K562 (cell line): ENCODE data around the gene ARMC6. TPM values are rescaled to one million over a fixed set of nuclear protein-coding genes. Genes with fewer than 3 reads are reported as not detected.

Experiments
- ATAC-seq: fragments of 200-7000 bp; cut with Tn5 transposase; 3 replicates; pipeline ENCODE4 v1.9.1; 2020; ENCODE audit warnings: moderate library complexity
- BruUV-seq: library from RNA; stranded (reverse); fragments of 400-500 nt; replicated peaks from 2 replicates; lab custom pipeline; 2021; lab: Mats Ljungman, UMichigan
- CTCF ChIA-PET: fragments of 300-600 bp; formaldehyde crosslinking; extraction: SDS; loops from one replicate; lab custom pipeline; 2021; ENCODE audit warnings: low intra/inter-chr PET ratio; lab: Yijun Ruan, JAX
- POLR2A ChIA-PET: fragments of 300-600, 350-650 bp; sonication (Branson Sonifier 250); formaldehyde crosslinking; extraction: SDS; loops from one replicate; lab custom pipeline; 2021; ENCODE audit warnings: antibody characterized with exemption, inconsistent platforms; lab: Yijun Ruan, JAX
- DNase-seq, 4 experiments: peaks; one replicate each; pipeline versions ENCODE4 v3.0.0 to v3.0.0-alpha.2; 2011 to 2018; ENCODE audit warnings: low spot score in 3 of 4, mixed read lengths in 3 of 4; ENCODE audit errors: extremely low read depth in 1 of 4
- FAIRE-seq: peaks from 2 replicates; lab custom pipeline; 2011; peaks lifted over from hg19 to GRCh38; lab: Jason Lieb, UNC
- H2AFZ ChIP-seq: 2 replicates; pipeline ENCODE4 v1.6.0; 2011; ENCODE audit warnings: low read depth, low read length, control low read depth, inconsistent platforms
- H3K27ac ChIP-seq: fragments of 200-600 bp; 3 replicates; pipeline ENCODE4 v1.8.0; 2011; ENCODE audit warnings: low read depth, mild to moderate bottlenecking, control low read depth, inconsistent platforms, low read length, moderate library complexity, mixed read lengths; ENCODE audit errors: extremely low read depth
- H3K27me3 ChIP-seq, 2 experiments: fragments of 300-600 bp in 1 of 2; 2 replicates in 1 of 2; 3 replicates in 1 of 2; pipeline versions ENCODE4 v1.6.0 to v1.8.0; 2011; ENCODE audit warnings: inconsistent platforms in 2 of 2, low read length in 2 of 2, mild to moderate bottlenecking in 1 of 2, mixed read lengths in 1 of 2, moderate library complexity in 1 of 2; ENCODE audit not compliant: control insufficient read depth in 2 of 2, insufficient read depth in 2 of 2
- H3K36me3 ChIP-seq: fragments of 300-600 bp; 3 replicates; pipeline ENCODE4 v1.8.0; 2011; ENCODE audit warnings: mild to moderate bottlenecking, low read length, inconsistent platforms; ENCODE audit not compliant: control insufficient read depth, insufficient read depth
- H3K4me1 ChIP-seq, 2 experiments: fragments of 200-600 bp in 1 of 2; replicated peaks in 1 of 2; 2 replicates in 1 of 2; 3 replicates in 1 of 2; pipeline versions ENCODE4 v1.5.1 to v1.8.0; 2011; ENCODE audit warnings: inconsistent platforms in 2 of 2, low read length in 2 of 2, mild to moderate bottlenecking in 1 of 2, mixed read lengths in 1 of 2, moderate library complexity in 1 of 2; ENCODE audit not compliant: control insufficient read depth in 2 of 2, insufficient read depth in 2 of 2
- H3K4me2 ChIP-seq: 2 replicates; pipeline ENCODE4 v1.6.1; 2011; ENCODE audit warnings: low read length, control low read depth, inconsistent platforms, mixed read lengths; ENCODE audit not compliant: insufficient read depth
- H3K4me3 ChIP-seq: fragments of 200-600 bp; sonication (generic), shearing (Covaris generic); 2 replicates; pipeline ENCODE4 v1.5.1; 2016; ENCODE audit warnings: control low read depth, inconsistent platforms
- H3K79me2 ChIP-seq: fragments of 200-600 bp; 3 replicates; pipeline ENCODE4 v1.8.0; 2011; ENCODE audit warnings: low read length, inconsistent platforms; ENCODE audit not compliant: control insufficient read depth, insufficient read depth
- H3K9ac ChIP-seq, 2 experiments: 2 replicates each; pipeline versions ENCODE4 v1.6.0 to v1.6.1; 2011; ENCODE audit warnings: low read depth in 2 of 2, low read length in 2 of 2, control low read depth in 1 of 2, inconsistent platforms in 1 of 2, mild to moderate bottlenecking in 1 of 2, mixed read lengths in 1 of 2; ENCODE audit not compliant: insufficient read depth in 1 of 2
- H3K9me1 ChIP-seq: one replicate; pipeline ENCODE4 v1.6.0; 2011; ENCODE audit warnings: inconsistent platforms, mild to moderate bottlenecking, low read length, moderate library complexity; ENCODE audit not compliant: control insufficient read depth, insufficient read depth
- H3K9me3 ChIP-seq: replicated peaks from 2 replicates; pipeline ENCODE4 v1.5.1; 2011; ENCODE audit warnings: low read depth, low read length, inconsistent platforms; ENCODE audit not compliant: control insufficient read depth, insufficient read depth
- H4K20me1 ChIP-seq: replicated peaks from 2 replicates; pipeline ENCODE4 v1.6.1; 2011; ENCODE audit warnings: low read length, inconsistent platforms, mixed read lengths; ENCODE audit not compliant: control insufficient read depth, insufficient read depth
- ATF1 ChIP-seq, 2 experiments: fragments of 450-650 bp in 1 of 2; IDR thresholded peaks; 2 replicates each; pipeline ENCODE4 v1.6.1; 2016; ENCODE audit warnings: missing compliant biosample characterization in 1 of 2, missing genetic modification characterization in 1 of 2
- CREB1 ChIP-seq, 2 experiments: sonication (generic) in 1 of 2; formaldehyde crosslinking in 1 of 2; IDR thresholded peaks; 2 replicates each; pipeline versions ENCODE4 v1.6.1 to v1.8.0; 2012 to 2022; ENCODE audit warnings: inconsistent platforms in 1 of 2, mild to moderate bottlenecking in 1 of 2, missing genetic modification reagents in 1 of 2, moderate library complexity in 1 of 2
- CREM ChIP-seq: IDR thresholded peaks from 2 replicates; pipeline ENCODE4 v1.6.1; 2014; ENCODE audit warnings: antibody characterized with exemption, low read depth
- CSDE1 ChIP-seq, 2 experiments: fragments of 450-650 bp; IDR thresholded peaks; 2 replicates each; pipeline ENCODE4 v1.6.1; 2016; ENCODE audit warnings: mild to moderate bottlenecking in 1 of 2
- FOXJ2 ChIP-seq: fragments of 200-800 bp; sonication (Bioruptor generic); IDR thresholded peaks from 2 replicates; pipeline ENCODE4 v1.6.1; 2016; ENCODE audit warnings: missing genetic modification characterization, missing compliant biosample characterization
- GABPA ChIP-seq: fragments of 200-800 bp; sonication (Bioruptor generic); conservative IDR thresholded peaks from 2 replicates; pipeline ENCODE4 v1.6.1; 2016; ENCODE audit warnings: low read depth, missing genetic modification characterization, missing compliant biosample characterization
- IRF9 ChIP-seq: fragments of 450-650 bp; IDR thresholded peaks from 2 replicates; pipeline ENCODE4 v1.6.1; 2016; ENCODE audit warnings: missing biosample characterization, missing genetic modification characterization
- JUND ChIP-seq, 2 experiments: IDR thresholded peaks; 2 replicates in 1 of 2; 3 replicates in 1 of 2; pipeline ENCODE4 v1.6.1; 2011; ENCODE audit warnings: borderline replicate concordance in 2 of 2, low read depth in 2 of 2, low read length in 2 of 2, improper control_type of control experiment in 1 of 2, missing biosample characterization in 1 of 2, missing genetic modification characterization in 1 of 2, missing genetic modification reagents in 1 of 2
- NFIC ChIP-seq: fragments of 450-650 bp; IDR thresholded peaks from 2 replicates; pipeline ENCODE4 v1.6.1; 2017; ENCODE audit warnings: mild to moderate bottlenecking, inconsistent platforms
- NR0B1 ChIP-seq: fragments of 450-650 bp; IDR thresholded peaks from one replicate; pipeline ENCODE4 v1.6.1; 2018; ENCODE audit warnings: mild to moderate bottlenecking, moderate library complexity; ENCODE audit not compliant: partially characterized antibody
- PKNOX1 ChIP-seq: fragments of 450-650 bp; IDR thresholded peaks from 2 replicates; pipeline ENCODE4 v1.6.1; 2016
- POLR2G ChIP-seq: fragments of 200-400 bp; formaldehyde crosslinking; IDR thresholded peaks from 2 replicates; pipeline ENCODE4 v1.6.1; 2017; ENCODE audit warnings: low read depth, mild to moderate bottlenecking, antibody characterized with exemption, low read length, moderate library complexity
- PYGO2 ChIP-seq: fragments of 450-650 bp; IDR thresholded peaks from 2 replicates; pipeline ENCODE4 v1.6.1; 2016; ENCODE audit warnings: mild to moderate bottlenecking, missing genetic modification characterization, moderate library complexity, missing compliant biosample characterization
- ZBTB12 ChIP-seq: fragments of 250-450 bp; sonication (Bioruptor Pico); IDR thresholded peaks from 2 replicates; pipeline ENCODE4 v1.4.0; 2020
- ZNF764 ChIP-seq: fragments of 250-450 bp; sonication (Bioruptor Pico); IDR thresholded peaks from 2 replicates; pipeline ENCODE4 v1.4.0; 2020; ENCODE audit warnings: low read depth, mild to moderate bottlenecking, moderate library complexity
- WGBS: fragments of 100-300 bp; shearing (Covaris generic); methylation state at CpG from one replicate; pipeline ENCODE4 v1.1.6; 2016; ENCODE audit warnings: low coverage, mixed read lengths; ENCODE audit not compliant: insufficient coverage; ENCODE audit errors: missing lambda C conversion rate; 5-methylcytosine and 5-hydroxymethylcytosine counted together
- in situ Hi-C: fragments of 300-500 bp; cut with MboI; formaldehyde crosslinking; loops from 4 replicates; pipeline ENCODE4 v1.15.0; 2018; ENCODE audit warnings: inconsistent platforms, mixed read lengths
- intact Hi-C: fragments of 100-400 bp; cut with micrococcal nuclease; formaldehyde crosslinking; loops from 2 replicates; pipeline ENCODE4 v1.14.2; 2022
- polyA plus RNA-seq, 8 experiments: library from polyadenylated mRNA; depleted of rRNA in 4 of 8; stranded (reverse) in 5 of 8; unstranded in 3 of 8; fragments of >200 nt; fragmentation: Nextera tagmentation in 2 of 8; fragmentation: Illumina TruSeq in 1 of 8; extraction: Ambion mirVana in 2 of 8; extraction: Trizol in 1 of 8; gene quantifications; 2 replicates each; pipeline versions ENCODE4 v1.2.1 to v1.2.3, GENCODE V29; 2011 to 2014; ENCODE audit warnings: inconsistent platforms in 1 of 8, missing spikeins in 1 of 8
- total RNA-seq, 7 experiments: library from RNA; depleted of rRNA in 6 of 7; stranded (reverse); fragments of >200 nt in 6 of 7; fragmentation: Illumina TruSeq in 2 of 7; extraction: Trizol in 2 of 7; gene quantifications; 2 replicates each; pipeline versions ENCODE4 v1.2.1 to v1.2.3, GENCODE V29; 2011 to 2021; ENCODE audit warnings: low replicate concordance in 1 of 7

The ARMC6 gene
- total and polyA plus RNA-seq, 9 of the 15 experiments (the other 6 are each of a cell fraction or from before 2014, with no cell fraction given): 2.1 to 93.4 (median 63.6) TPM

GRCh38 chr19:19081642-19082151 is 48.3 kb downstream of the ARMC6 start:
- peak in 1 of 4 experiments; percentile 41 for DNase-seq
- ATAC-seq: peak; percentile 27; the same call in 2 of the 3 replicates
- ChIA-PET CTCF (no interaction called here), POLR2A (no interaction called here)
- H3K79me2 ChIP-seq: peaks cover 31% of the 10 kb centered on the region
- 71% methylated on average over 16 of the region's 16 CpGs for WGBS
- peaks cover 4% of the 10 kb centered on the region for H3K9me1 ChIP-seq
- peak overlapping the region in 1 of 2 experiments; percentile 85; a peak in 2 of 4 replicates for H3K9ac ChIP-seq
- in situ Hi-C loops (no loop called here), intact Hi-C loops (no loop called here)
- no TSS peak for BruUV-seq
- H3K27ac ChIP-seq: peak overlapping the region; percentile 10; the same call in 1 of the 3 replicates
- no peak overlapping the region for H3K4me3 ChIP-seq
- H3K4me2 ChIP-seq: no peak overlapping the region; the same call in 1 of the 2 replicates
- peak; percentile 23 for FAIRE-seq
- H3K9me3 ChIP-seq: no peaks in the 10 kb centered on the region
- peaks cover 6% of the 10 kb centered on the region; the same call in 1 of the 2 replicates for H4K20me1 ChIP-seq
- H3K27me3 ChIP-seq: no peaks in the 10 kb centered on the region
- TF ChIP-seq ZNF764 (no peak), IRF9 (tag) (no peak), CREM (peak; percentile 75), JUND (IDR thresholded peaks at IDR 0.05; ENCODE audit: borderline replicate concordance, low read depth, low read length) (no peak), JUND (tag; IDR thresholded peaks at IDR 0.05; ENCODE audit: borderline replicate concordance, low read depth, low read length) (no peak), NR0B1 (no peak), POLR2G (0 out of 2 replicates have a peak, but pooled peaks have one; percentile 27), PKNOX1 (peak; percentile 28; the same call in 1 of the 2 replicates), CSDE1 (IDR thresholded peaks at IDR 0.05) (no peak), GABPA (tag) (peak; percentile 48), ATF1 (CRISPR knock-in tag; IDR thresholded peaks at IDR 0.05) (no peak), ATF1 (tag; IDR thresholded peaks at IDR 0.05) (peak; percentile 76), FOXJ2 (tag) (no peak), CREB1 (IDR thresholded peaks at IDR 0.05) (peak; percentile 44; the same call in 1 of the 2 replicates), CREB1 (CRISPR knock-in tag; IDR thresholded peaks at IDR 0.05) (0 out of 2 replicates have a peak, but pooled peaks have one; percentile 41), NFIC (peak; percentile 30; the same call in 1 of the 2 replicates), PYGO2 (tag) (no peak), ZBTB12 (CRISPR knock-in tag) (peak; percentile 70)
- peaks cover 26% of the 10 kb centered on the region; the same call in 2 of the 3 replicates for H3K36me3 ChIP-seq
- peaks cover 7 to 16% of the 10 kb centered on the region in 2 experiments; a peak in 3 of 5 replicates for H3K4me1 ChIP-seq
- no peak overlapping the region for H2AFZ ChIP-seq
